ENCODE results near the gene TUT1. TPM values are rescaled to one million over a fixed set of nuclear protein-coding genes. Genes with fewer than 3 reads are reported as not detected.

The TUT1 gene
- total RNA-seq, 1 donor from 2014 or later = 12.0 TPM

DNA sequence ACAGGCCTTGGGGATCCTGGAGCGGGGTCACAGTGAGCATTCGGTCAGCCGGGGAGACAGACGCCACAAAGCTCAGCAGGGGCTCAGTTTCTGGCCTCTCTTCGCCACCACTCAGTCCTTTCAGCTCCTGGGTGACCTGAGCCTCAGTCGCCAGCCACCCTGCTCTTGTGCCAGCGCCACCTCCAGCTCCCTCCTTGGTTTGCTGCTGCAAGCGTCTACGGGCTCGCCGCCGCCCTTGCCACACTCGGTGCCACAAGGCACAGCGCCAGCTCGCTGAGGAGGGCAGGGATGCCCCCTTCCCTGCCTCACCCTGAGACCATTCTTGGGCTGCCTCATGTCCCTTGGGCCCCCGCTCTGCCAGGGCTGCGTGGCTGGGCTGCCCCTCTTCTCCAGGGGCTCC lies 16.2 kb downstream of the TUT1 start:
- TF ChIP-seq CTCF (IDR thresholded peaks at IDR 0.05) = no peak
- TF ChIP-seq POLR2AphosphoS5 (IDR thresholded peaks at IDR 0.05; ENCODE audit: insufficient read depth in 1 of 2, low read depth in 1 of 2) = no peak
- TF ChIP-seq POLR2A (IDR thresholded peaks at IDR 0.05) = no peak
- DNase-seq (ENCODE audit: extremely low spot score in 2 of 2) = no peak
- Histone ChIP-seq H3K36me3 (peaks cover 0 to 44% of the 10 kb centered on the region in 2 donors), H3K4me3 (peak overlapping the region; percentile 79 to 84), H3K27me3 (no peaks in the 10 kb centered on the region), H3K4me1 (peaks cover 44% of the 10 kb centered on the region), H3K27ac (peak overlapping the region; percentile 100), H3K9me3 (no peaks in the 10 kb centered on the region)
- intact Hi-C loops (cut with DNase I) = no loop called here

DNA sequence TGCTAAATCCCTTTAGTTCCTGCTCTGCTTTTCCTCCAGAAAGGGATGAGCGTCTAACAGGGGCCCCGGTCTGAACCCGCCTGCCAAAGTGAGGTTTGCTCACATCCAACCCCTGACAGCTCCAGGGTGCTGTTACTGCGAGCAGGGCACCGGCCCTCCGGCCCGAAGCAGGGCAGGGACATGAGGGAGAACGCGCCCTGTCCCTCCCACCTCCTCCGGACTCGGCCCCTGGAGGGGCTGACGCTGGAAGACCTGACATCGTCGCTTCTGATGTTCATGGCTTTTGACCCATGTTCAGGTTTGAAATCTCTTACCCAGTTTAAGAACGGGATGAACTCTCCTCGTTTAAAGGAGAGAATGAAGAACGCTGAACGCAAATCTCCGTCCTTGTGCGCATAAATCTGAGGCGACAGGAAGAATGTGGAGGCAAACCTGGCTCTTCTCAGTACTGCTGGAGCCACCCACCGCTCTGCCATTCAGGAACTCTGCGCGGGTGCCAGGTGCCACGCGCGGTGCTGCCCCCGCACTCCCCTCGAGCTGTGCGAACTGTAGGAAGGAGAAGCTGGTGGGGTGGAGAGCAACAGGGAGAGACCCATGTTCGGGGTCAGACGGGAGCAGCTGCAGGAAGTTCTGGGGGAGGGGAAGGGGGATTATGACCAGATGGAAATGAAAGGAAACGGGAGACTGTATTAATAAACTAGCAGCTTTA lies 16.8 kb downstream of the TUT1 start:
- no peak for DNase-seq (ENCODE audit: extremely low spot score in 2 of 2)
- Histone ChIP-seq H3K9me3 (no peaks in the 10 kb centered on the region), H3K27me3 (no peaks in the 10 kb centered on the region), H3K27ac (peak overlapping the region; percentile 100), H3K4me1 (peaks cover 50% of the 10 kb centered on the region), H3K4me3 (peak overlapping the region; percentile 79 to 84), H3K36me3 (peaks cover 0 to 50% of the 10 kb centered on the region in 2 donors)
- TF ChIP-seq POLR2AphosphoS5 (IDR thresholded peaks at IDR 0.05; ENCODE audit: insufficient read depth in 1 of 2, low read depth in 1 of 2) (peak in 1 of 2 donors; percentile 62), CTCF (IDR thresholded peaks at IDR 0.05) (no peak)
- intact Hi-C loops (cut with DNase I) = loop anchor here (1.0 kb wide), 1 partner anchor 29 kb away; no protein-coding TSS in a partner anchor

DNA sequence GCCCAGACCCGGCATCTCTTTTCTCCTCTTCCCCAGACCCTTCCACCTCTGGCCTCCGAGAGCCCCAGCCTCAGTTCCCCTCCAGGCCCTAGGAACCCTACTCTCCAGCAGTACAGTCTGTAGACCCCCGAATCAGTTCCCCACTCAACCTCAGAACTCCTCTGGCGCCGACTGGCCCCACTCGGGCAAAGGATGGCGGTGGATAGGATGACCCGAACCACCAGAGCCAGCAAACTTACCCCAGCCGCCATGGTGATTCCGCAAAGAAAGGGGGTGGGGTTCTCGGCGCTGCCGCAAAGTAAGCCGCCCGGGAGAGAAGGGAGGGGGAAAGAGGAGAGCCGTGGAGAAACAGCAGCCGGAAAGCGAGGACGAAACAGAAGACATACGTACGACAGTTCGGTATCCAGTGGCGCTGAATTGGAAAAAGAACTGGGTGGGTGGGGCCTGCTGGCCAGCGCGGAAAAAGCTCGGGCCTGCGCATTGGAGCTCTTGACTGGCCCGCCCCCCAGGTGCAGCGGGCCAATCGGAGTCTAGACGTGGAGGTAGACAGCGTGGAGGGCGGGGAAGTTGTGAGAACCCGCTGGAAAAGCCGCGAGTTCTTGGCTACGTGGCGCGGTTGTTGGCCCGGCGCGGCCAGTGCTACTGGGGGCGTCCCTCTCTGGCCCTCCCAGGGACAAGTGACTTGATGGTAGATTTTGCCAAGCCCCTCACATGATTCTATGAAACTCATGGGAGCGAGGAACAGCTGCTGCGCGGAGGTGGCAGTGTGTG lies 17.5 kb downstream of the TUT1 start, which contains the start of gene EEF1G:
Gene EEF1G (minus strand): TSS at position 300 of the 771 bp plus-strand sequence. CDS start 49 bp downstream, at position 251.
- H3K27me3 ChIP-seq = no peaks in the 10 kb centered on the region
- peak in 1 of 2 donors; percentile 100 for DNase-seq (ENCODE audit: extremely low spot score in 2 of 2)
- H3K27ac ChIP-seq = peak within 1 kb of the TSS; percentile 100
- H3K4me3 ChIP-seq = peak within 1 kb of the TSS; percentile 79 to 84
- H3K4me1 ChIP-seq = peaks cover 54% of the 10 kb centered on the region
- H3K36me3 ChIP-seq = peaks cover 0 to 52% of the 10 kb centered on the region in 2 donors
- TF ChIP-seq CTCF (IDR thresholded peaks at IDR 0.05) (peak in 1 of 3 experiments; percentile 6), POLR2AphosphoS5 (IDR thresholded peaks at IDR 0.05; ENCODE audit: insufficient read depth in 1 of 2, low read depth in 1 of 2) (peak; percentile 98 to 99), POLR2A (IDR thresholded peaks at IDR 0.05) (peak in 1 of 2 donors; percentile 88)
- H3K9me3 ChIP-seq = no peaks in the 10 kb centered on the region
- intact Hi-C loops (cut with DNase I) = loop anchor here (1.0 kb wide), 1 partner anchor 28 kb away; no protein-coding TSS in a partner anchor

GRCh38 chr11:62573006-62573591 lies 18.2 kb downstream of the TUT1 start:
- Histone ChIP-seq H3K36me3 (peaks cover 0 to 52% of the 10 kb centered on the region in 2 donors), H3K27me3 (no peaks in the 10 kb centered on the region), H3K9me3 (no peaks in the 10 kb centered on the region), H3K27ac (peak overlapping the region; percentile 100), H3K4me3 (peak overlapping the region; percentile 53 to 84), H3K4me1 (peaks cover 54% of the 10 kb centered on the region)
- no peak for DNase-seq (ENCODE audit: extremely low spot score in 2 of 2)
- intact Hi-C loops (cut with DNase I) = no loop called here
- TF ChIP-seq POLR2A (IDR thresholded peaks at IDR 0.05) = no peak
- TF ChIP-seq CTCF (IDR thresholded peaks at IDR 0.05) = no peak
- no peak for TF ChIP-seq POLR2AphosphoS5 (IDR thresholded peaks at IDR 0.05; ENCODE audit: insufficient read depth in 1 of 2, low read depth in 1 of 2)

Data from vagina (tissue), 2 donors.